ENCODE measurements around the gene NIPSNAP3A.
A peak's percentile ranks its signal among the peaks of the same experiment; 100 is the strongest.

DNA sequence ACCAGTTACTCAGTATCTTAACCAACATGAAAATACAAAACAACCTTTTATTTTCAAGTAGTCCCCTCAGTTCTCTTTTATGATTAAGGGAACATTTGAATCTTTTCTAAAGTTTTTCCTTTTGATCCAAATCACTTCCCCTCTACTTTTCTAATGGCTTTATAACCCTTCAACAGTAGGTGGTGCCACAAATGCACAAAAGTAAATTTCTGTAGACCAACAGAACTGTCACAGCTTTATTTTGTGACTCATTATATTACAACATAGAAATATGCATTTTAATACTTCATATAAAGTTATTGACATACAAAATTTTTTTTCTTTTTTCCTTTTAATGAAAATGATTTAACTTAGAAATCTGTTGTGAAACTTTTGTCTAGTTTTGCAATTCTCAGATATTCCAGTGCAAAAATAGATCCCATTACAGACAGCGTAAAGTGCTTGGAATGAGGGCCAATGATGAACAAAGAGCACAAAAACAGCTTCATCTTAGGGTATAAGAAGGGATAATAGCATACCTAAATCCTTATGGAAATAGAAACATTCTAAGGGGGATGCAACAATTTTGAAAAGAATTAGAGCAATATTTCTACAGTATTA is 33.4 kb downstream of the NIPSNAP3A start:
- TF ChIP-seq, protein P1, sequence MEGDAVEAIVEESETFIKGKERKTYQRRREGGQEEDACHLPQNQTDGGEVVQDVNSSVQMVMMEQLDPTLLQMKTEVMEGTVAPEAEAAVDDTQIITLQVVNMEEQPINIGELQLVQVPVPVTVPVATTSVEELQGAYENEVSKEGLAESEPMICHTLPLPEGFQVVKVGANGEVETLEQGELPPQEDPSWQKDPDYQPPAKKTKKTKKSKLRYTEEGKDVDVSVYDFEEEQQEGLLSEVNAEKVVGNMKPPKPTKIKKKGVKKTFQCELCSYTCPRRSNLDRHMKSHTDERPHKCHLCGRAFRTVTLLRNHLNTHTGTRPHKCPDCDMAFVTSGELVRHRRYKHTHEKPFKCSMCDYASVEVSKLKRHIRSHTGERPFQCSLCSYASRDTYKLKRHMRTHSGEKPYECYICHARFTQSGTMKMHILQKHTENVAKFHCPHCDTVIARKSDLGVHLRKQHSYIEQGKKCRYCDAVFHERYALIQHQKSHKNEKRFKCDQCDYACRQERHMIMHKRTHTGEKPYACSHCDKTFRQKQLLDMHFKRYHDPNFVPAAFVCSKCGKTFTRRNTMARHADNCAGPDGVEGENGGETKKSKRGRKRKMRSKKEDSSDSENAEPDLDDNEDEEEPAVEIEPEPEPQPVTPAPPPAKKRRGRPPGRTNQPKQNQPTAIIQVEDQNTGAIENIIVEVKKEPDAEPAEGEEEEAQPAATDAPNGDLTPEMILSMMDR (IDR thresholded peaks at IDR 0.05; ENCODE audit: extremely low read depth in 1 of 2, insufficient read depth in 1 of 2, low read depth in 1 of 2, low read length in 2 of 2): peak; percentile 16 to 23
- no peak for TF ChIP-seq POLR2A (IDR thresholded peaks at IDR 0.05; ENCODE audit: low read depth, low read length)
- no peak for TF ChIP-seq JUN (IDR thresholded peaks at IDR 0.05; ENCODE audit: borderline replicate concordance, insufficient read depth, insufficient read length, low read depth)
